IgD-negative memory B cell (primary cell): ENCODE measurements around the gene RIMOC1. TPM values are rescaled to one million over a fixed set of nuclear protein-coding genes. Genes with fewer than 3 reads are reported as not detected.

Experiments
- H3K27ac Mint-ChIP-seq, 3 donors: one replicate each; pipeline ENCODE4 v1.8.0; 2020 to 2022; ENCODE audit warnings: mild to moderate bottlenecking in 3 of 3, mixed read lengths in 3 of 3, moderate library complexity in 1 of 3
- H3K27me3 Mint-ChIP-seq: one replicate; pipeline ENCODE4 v1.8.0; 2021; ENCODE audit warnings: mixed read lengths
- H3K36me3 Mint-ChIP-seq: one replicate; pipeline ENCODE4 v1.8.0; 2020; ENCODE audit warnings: mild to moderate bottlenecking, mixed read lengths
- H3K4me1 Mint-ChIP-seq, 3 donors: one replicate each; pipeline ENCODE4 v1.8.0; 2020 to 2022; ENCODE audit warnings: mixed read lengths in 3 of 3, mild to moderate bottlenecking in 1 of 3
- H3K4me3 Mint-ChIP-seq, 4 donors: one replicate each; pipeline ENCODE4 v1.8.0; 2020 to 2022; ENCODE audit warnings: mild to moderate bottlenecking in 4 of 4, mixed read lengths in 4 of 4, moderate library complexity in 3 of 4
- H3K9me3 Mint-ChIP-seq, 3 donors: one replicate each; pipeline ENCODE4 v1.8.0; 2020 to 2021; ENCODE audit warnings: mixed read lengths in 3 of 3, mild to moderate bottlenecking in 1 of 3
- polyA plus RNA-seq: library from polyadenylated mRNA; unstranded; fragments of 300-500 nt; fragmentation: Illumina TruSeq; gene quantifications from one replicate; pipeline ENCODE4 v1.2.3, GENCODE V29; 2021

The RIMOC1 gene
- polyA plus RNA-seq, 1 donor from 2014 or later: 10.6 TPM

DNA sequence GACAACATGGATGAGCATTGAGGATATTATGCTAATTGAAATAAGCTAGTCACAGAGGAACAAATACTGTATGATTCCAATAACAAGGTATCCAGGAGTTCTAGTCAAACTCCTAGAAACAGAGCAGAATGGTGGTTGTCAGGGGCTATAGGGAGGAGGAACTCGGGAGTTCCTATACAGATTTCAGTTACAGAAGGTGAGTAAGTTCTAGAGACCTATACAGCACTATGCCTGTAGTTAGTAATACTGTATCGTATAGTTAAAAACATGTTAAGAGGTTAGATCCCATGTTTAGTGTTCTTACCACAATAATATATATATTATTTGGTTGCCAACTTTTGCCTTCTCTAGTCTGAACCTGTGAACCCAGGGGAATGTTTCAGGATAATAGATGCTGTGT, 26.0 kb upstream of the RIMOC1 start:
- H3K9me3 Mint-ChIP-seq: no peaks in the 10 kb centered on the region
- H3K27me3 Mint-ChIP-seq: no peaks in the 10 kb centered on the region
- H3K36me3 Mint-ChIP-seq: peaks cover 3% of the 10 kb centered on the region
- peaks cover 0 to 4% (median 0%) of the 10 kb centered on the region in 3 donors for H3K4me1 Mint-ChIP-seq
- no peak overlapping the region for H3K4me3 Mint-ChIP-seq
- H3K27ac Mint-ChIP-seq: no peak overlapping the region

DNA sequence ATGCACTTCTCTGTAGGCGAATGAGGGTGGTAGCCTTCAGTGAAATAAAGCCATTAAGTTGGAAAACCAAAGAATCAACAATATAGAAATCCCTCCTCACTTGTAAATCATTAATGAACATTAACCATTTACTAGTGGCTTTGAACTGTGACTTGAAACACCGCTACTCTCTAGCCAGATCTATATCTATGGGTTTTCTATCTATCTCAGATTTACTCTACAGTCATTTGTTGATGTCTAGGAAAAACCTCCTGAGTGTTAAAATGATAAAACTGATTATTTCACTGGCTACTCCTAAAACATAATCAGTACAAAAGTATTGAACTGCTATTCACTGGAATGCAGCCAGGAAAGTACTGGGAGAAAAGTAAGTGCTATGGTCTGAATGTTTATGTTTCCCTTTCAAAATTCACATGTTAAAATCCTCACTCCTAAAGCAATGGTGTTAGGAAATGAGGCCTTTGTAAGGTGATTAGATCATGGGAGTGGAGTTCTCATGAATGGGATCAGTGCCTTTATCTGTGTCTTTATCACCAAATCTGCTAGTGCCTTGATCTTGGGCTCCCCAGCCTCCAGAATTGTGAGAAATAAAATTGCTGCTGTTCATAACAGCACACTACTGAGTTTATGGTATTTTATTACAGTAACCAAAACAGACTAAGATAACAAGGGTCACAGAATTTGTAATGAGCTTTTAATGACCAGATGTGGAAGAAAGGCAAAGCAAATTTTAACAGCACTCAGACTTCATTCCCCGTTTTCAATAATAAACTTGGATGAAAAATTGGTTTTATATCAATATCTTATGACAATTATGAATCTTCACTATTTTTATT, 25.3 kb upstream of the RIMOC1 start:
- Mint-ChIP-seq H3K36me3 (peaks cover 3% of the 10 kb centered on the region), H3K27ac (no peak overlapping the region), H3K4me1 (peaks cover 0 to 3% (median 0%) of the 10 kb centered on the region in 3 donors), H3K9me3 (no peaks in the 10 kb centered on the region), H3K4me3 (no peak overlapping the region), H3K27me3 (no peaks in the 10 kb centered on the region)

- Mint-ChIP-seq H3K4me1 (no peaks in the 10 kb centered on the region), H3K36me3 (peaks cover 3% of the 10 kb centered on the region), H3K27ac (no peak overlapping the region), H3K9me3 (no peaks in the 10 kb centered on the region), H3K27me3 (peaks cover 4% of the 10 kb centered on the region), H3K4me3 (no peak overlapping the region)
Observed at GRCh38 chr5:41882765-41883164, 21.4 kb upstream of the RIMOC1 start.

- H3K9me3 Mint-ChIP-seq: no peaks in the 10 kb centered on the region
- peaks cover 3% of the 10 kb centered on the region for H3K36me3 Mint-ChIP-seq
- H3K4me3 Mint-ChIP-seq: no peak overlapping the region
- H3K4me1 Mint-ChIP-seq: no peaks in the 10 kb centered on the region
- H3K27ac Mint-ChIP-seq: no peak overlapping the region
- peaks cover 8% of the 10 kb centered on the region for H3K27me3 Mint-ChIP-seq
Observed at GRCh38 chr5:41883243-41883642, 20.9 kb upstream of the RIMOC1 start.

- no peaks in the 10 kb centered on the region for H3K4me1 Mint-ChIP-seq
- H3K9me3 Mint-ChIP-seq: no peaks in the 10 kb centered on the region
- H3K27ac Mint-ChIP-seq: no peak overlapping the region
- H3K4me3 Mint-ChIP-seq: no peak overlapping the region
- H3K36me3 Mint-ChIP-seq: peaks cover 3% of the 10 kb centered on the region
- H3K27me3 Mint-ChIP-seq: peaks cover 8% of the 10 kb centered on the region
Observed at GRCh38 chr5:41883936-41884335, 20.2 kb upstream of the RIMOC1 start.

DNA sequence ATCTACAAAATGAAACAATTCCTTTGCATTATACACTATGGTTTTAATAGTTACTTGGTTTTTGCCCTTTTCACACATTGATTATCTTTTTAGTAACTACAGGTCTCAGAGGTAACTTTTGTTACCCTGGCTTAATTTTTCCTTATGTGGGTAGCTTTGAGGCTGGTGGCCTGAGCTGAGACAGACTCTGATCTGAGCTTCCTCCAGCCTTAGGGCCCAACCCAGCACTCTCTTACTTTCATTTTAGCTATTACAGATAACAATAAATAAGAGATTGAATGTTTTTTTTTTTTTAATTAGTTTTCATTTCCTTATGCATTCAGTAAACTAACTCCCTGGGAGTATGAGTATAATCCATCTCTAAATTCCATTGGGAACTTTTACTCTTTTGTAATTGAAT, 18.9 kb upstream of the RIMOC1 start:
- peaks cover 12% of the 10 kb centered on the region for H3K27me3 Mint-ChIP-seq
- H3K4me3 Mint-ChIP-seq: no peak overlapping the region
- H3K9me3 Mint-ChIP-seq: no peaks in the 10 kb centered on the region
- H3K36me3 Mint-ChIP-seq: peaks cover under 1% of the 10 kb centered on the region
- H3K4me1 Mint-ChIP-seq: no peaks in the 10 kb centered on the region
- no peak overlapping the region for H3K27ac Mint-ChIP-seq

- no peak overlapping the region for H3K27ac Mint-ChIP-seq
- H3K4me3 Mint-ChIP-seq: no peak overlapping the region
- H3K4me1 Mint-ChIP-seq: peaks cover 0 to 3% (median 2%) of the 10 kb centered on the region in 3 donors
- H3K36me3 Mint-ChIP-seq: no peaks in the 10 kb centered on the region
- peaks cover 27% of the 10 kb centered on the region for H3K27me3 Mint-ChIP-seq
- no peaks in the 10 kb centered on the region for H3K9me3 Mint-ChIP-seq
Observed at GRCh38 chr5:41891066-41891707, 13.0 kb upstream of the RIMOC1 start.

- no peaks in the 10 kb centered on the region for H3K9me3 Mint-ChIP-seq
- peaks cover 27% of the 10 kb centered on the region for H3K27me3 Mint-ChIP-seq
- peaks cover 0 to 3% (median 2%) of the 10 kb centered on the region in 3 donors for H3K4me1 Mint-ChIP-seq
- H3K4me3 Mint-ChIP-seq: no peak overlapping the region
- H3K27ac Mint-ChIP-seq: no peak overlapping the region
- H3K36me3 Mint-ChIP-seq: no peaks in the 10 kb centered on the region
Observed at GRCh38 chr5:41892031-41892430, 12.1 kb upstream of the RIMOC1 start.

DNA sequence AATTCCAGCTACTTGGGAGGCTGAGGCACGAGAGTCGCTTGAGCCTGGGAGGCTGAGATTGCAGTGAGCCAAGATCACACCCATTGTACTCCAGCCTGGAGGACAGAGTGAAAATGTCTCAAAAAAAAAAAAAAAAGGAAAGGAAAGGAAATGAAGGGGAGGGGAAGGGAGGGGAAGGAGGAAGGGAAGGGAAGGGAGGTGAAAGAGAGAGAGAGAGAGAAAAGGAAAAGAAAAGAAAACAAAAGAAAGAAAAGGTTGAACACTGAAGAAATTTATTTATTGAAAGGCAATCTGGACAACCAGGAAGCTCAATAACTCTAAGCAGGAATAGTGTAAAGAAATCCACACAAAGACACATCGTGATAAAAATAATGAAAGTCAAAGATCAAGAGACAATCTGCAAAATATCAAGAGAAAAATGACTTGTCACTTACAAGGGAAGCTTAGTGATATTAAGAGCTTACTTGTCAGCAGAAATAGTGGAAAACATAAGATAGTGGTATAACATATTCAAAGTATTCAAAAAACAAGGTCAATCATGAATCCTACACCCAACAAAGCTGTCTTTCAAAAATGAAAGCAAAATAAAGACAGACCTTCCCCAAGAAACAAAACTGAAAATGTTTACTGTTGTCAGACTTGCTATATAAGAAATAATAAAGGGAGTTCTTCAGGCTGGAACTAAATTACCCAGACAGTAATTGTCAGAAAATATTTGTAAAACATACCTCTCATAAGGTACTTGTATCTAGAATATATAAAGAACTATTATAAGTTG, 10.9 kb upstream of the RIMOC1 start:
- H3K36me3 Mint-ChIP-seq: peaks cover 1% of the 10 kb centered on the region
- H3K9me3 Mint-ChIP-seq: no peaks in the 10 kb centered on the region
- peaks cover 0 to 3% (median 2%) of the 10 kb centered on the region in 3 donors for H3K4me1 Mint-ChIP-seq
- peaks cover 24% of the 10 kb centered on the region for H3K27me3 Mint-ChIP-seq
- H3K27ac Mint-ChIP-seq: no peak overlapping the region
- no peak overlapping the region for H3K4me3 Mint-ChIP-seq

DNA sequence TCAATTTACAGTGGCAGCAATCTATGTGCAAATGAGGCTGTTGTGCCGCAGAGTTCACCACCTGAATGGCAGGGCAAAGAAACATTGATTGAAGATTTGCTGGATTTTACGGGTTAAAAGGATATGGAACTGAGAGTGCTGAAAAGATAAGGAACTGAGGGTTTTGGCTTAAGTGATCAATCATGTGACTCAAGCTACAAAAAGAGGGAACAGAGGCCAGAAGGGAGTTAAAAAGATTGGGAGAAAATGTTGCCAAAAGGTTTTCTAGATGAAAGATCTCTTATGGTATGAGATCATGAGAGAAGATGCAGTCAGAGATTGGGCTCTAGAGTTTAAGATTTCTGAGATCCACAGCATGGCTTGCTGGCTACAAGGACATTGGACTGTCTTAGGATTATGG, 7.9 kb upstream of the RIMOC1 start:
- Mint-ChIP-seq H3K36me3 (peaks cover 1% of the 10 kb centered on the region), H3K9me3 (no peaks in the 10 kb centered on the region), H3K4me3 (no peak overlapping the region), H3K4me1 (peaks cover 0 to 3% (median 2%) of the 10 kb centered on the region in 3 donors), H3K27ac (no peak overlapping the region), H3K27me3 (peaks cover 17% of the 10 kb centered on the region)

GRCh38 chr5:41903382-41903891, 707 bp upstream of the RIMOC1 start:
- no peaks in the 10 kb centered on the region for H3K27me3 Mint-ChIP-seq
- peak overlapping the region; percentile 95 to 100 (median 96) for H3K4me3 Mint-ChIP-seq
- no peaks in the 10 kb centered on the region for H3K9me3 Mint-ChIP-seq
- H3K27ac Mint-ChIP-seq: peak overlapping the region; percentile 98 to 99 (median 99)
- peaks cover 12 to 31% (median 17%) of the 10 kb centered on the region in 3 donors for H3K4me1 Mint-ChIP-seq
- peaks cover 1% of the 10 kb centered on the region for H3K36me3 Mint-ChIP-seq

GRCh38 chr5:41906151-41906550, 2.0 kb downstream of the RIMOC1 start:
- H3K9me3 Mint-ChIP-seq: no peaks in the 10 kb centered on the region
- peaks cover 1% of the 10 kb centered on the region for H3K36me3 Mint-ChIP-seq
- peak overlapping the region in 1 of 4 donors; percentile 25 for H3K4me3 Mint-ChIP-seq
- H3K4me1 Mint-ChIP-seq: peaks cover 12 to 31% (median 17%) of the 10 kb centered on the region in 3 donors
- H3K27ac Mint-ChIP-seq: no peak overlapping the region
- no peaks in the 10 kb centered on the region for H3K27me3 Mint-ChIP-seq

- Mint-ChIP-seq H3K27me3 (no peaks in the 10 kb centered on the region), H3K9me3 (no peaks in the 10 kb centered on the region), H3K4me3 (peak overlapping the region in 1 of 4 donors; percentile 47), H3K27ac (no peak overlapping the region), H3K36me3 (peaks cover 6% of the 10 kb centered on the region), H3K4me1 (peaks cover 12 to 28% (median 16%) of the 10 kb centered on the region in 3 donors)
Observed at GRCh38 chr5:41908374-41909079, 4.4 kb downstream of the RIMOC1 start.

DNA sequence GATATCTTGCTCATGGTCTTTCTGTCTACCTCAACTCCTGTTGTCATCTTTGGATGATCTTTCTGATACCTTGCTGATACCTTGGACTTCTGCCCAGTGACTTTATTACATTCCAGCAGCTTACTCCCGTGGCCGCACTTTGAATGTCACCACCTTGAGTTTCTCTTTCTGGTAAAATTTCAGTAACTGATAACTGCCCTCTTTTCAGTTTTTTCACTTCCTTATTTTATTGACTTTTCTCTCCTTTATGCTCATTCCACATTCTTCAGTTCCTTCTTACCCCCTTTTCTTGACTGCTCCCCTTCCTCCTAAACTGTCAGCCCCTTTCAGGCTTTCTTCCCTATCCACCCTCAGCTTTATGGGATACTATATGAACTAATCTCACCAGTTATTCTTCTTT, 14.0 kb downstream of the RIMOC1 start:
- no peaks in the 10 kb centered on the region for H3K9me3 Mint-ChIP-seq
- H3K36me3 Mint-ChIP-seq: peaks cover 12% of the 10 kb centered on the region
- H3K27ac Mint-ChIP-seq: peak overlapping the region in 2 of 3 donors; percentile 4 to 49
- no peaks in the 10 kb centered on the region for H3K27me3 Mint-ChIP-seq
- H3K4me1 Mint-ChIP-seq: peaks cover 8 to 14% (median 12%) of the 10 kb centered on the region in 3 donors
- H3K4me3 Mint-ChIP-seq: no peak overlapping the region
